H9 (cell line): Measurements from ENCODE around the gene PCLAF. TPM values are rescaled to one million over a fixed set of nuclear protein-coding genes. Genes with fewer than 3 reads are reported as not detected.

Source experiments
- DNase-seq: peaks from one replicate; pipeline ENCODE4 v3.0.0-alpha.2; 2017
- H2AFZ ChIP-seq: one replicate; pipeline ENCODE4 v1.6.1; 2013; ENCODE audit warnings: mild to moderate bottlenecking, low read length, control low read depth, moderate library complexity
- H2AK5ac ChIP-seq: 2 replicates; pipeline ENCODE4 v1.6.1; 2013; ENCODE audit warnings: low read length, control low read depth, mixed read lengths; ENCODE audit not compliant: insufficient read length
- H2BK120ac ChIP-seq: one replicate; pipeline ENCODE4 v1.6.1; 2013; ENCODE audit warnings: low read depth, mild to moderate bottlenecking, low read length, control low read depth, inconsistent platforms; ENCODE audit not compliant: poor library complexity, severe bottlenecking
- H2BK12ac ChIP-seq: 2 replicates; pipeline ENCODE4 v1.6.1; 2013; ENCODE audit warnings: low read length, control low read depth, mixed read lengths, low read depth; ENCODE audit not compliant: insufficient read length
- H2BK15ac ChIP-seq: 2 replicates; pipeline ENCODE4 v1.6.1; 2013; ENCODE audit warnings: low read depth, low read length, control low read depth
- H2BK20ac ChIP-seq: one replicate; pipeline ENCODE4 v1.6.1; 2013; ENCODE audit warnings: low read depth, mild to moderate bottlenecking, low read length, control low read depth, inconsistent platforms; ENCODE audit not compliant: poor library complexity, severe bottlenecking
- H2BK5ac ChIP-seq: 2 replicates; pipeline ENCODE4 v1.6.1; 2013; ENCODE audit warnings: low read length, control low read depth, mixed read lengths; ENCODE audit not compliant: insufficient read length
- H3K14ac ChIP-seq: 2 replicates; pipeline ENCODE4 v1.6.1; 2013; ENCODE audit warnings: low read length, control low read depth; ENCODE audit not compliant: insufficient read depth
- H3K18ac ChIP-seq: 2 replicates; pipeline ENCODE4 v1.6.1; 2013; ENCODE audit warnings: low read depth, mild to moderate bottlenecking, mixed read lengths, low read length, control low read depth; ENCODE audit not compliant: insufficient read length
- H3K23ac ChIP-seq: 2 replicates; pipeline ENCODE4 v1.6.1; 2013; ENCODE audit warnings: low read length, control low read depth, mixed read lengths, low read depth; ENCODE audit not compliant: insufficient read length
- H3K23me2 ChIP-seq: 2 replicates; pipeline ENCODE4 v1.6.1; 2013; ENCODE audit warnings: low read depth, mild to moderate bottlenecking, mixed read lengths, low read length, control low read depth; ENCODE audit not compliant: insufficient read length, poor library complexity, severe bottlenecking
- H3K27ac ChIP-seq: 2 replicates; pipeline ENCODE4 v1.5.1; 2013; ENCODE audit warnings: low read length, control low read depth, mixed read lengths, low read depth; ENCODE audit not compliant: insufficient read length
- H3K27me3 ChIP-seq: 2 replicates; pipeline ENCODE4 v1.6.1; 2013; ENCODE audit warnings: low read length, control low read depth, inconsistent platforms; ENCODE audit not compliant: insufficient read depth
- H3K4ac ChIP-seq: 2 replicates; pipeline ENCODE4 v1.6.1; 2013; ENCODE audit warnings: low read depth, mild to moderate bottlenecking, control low read depth, inconsistent platforms, low read length, moderate library complexity
- H3K4me1 ChIP-seq: 2 replicates; pipeline ENCODE4 v1.6.1; 2013; ENCODE audit warnings: low read length, control low read depth, inconsistent platforms; ENCODE audit not compliant: insufficient read depth
- H3K4me2 ChIP-seq: 2 replicates; pipeline ENCODE4 v1.6.1; 2013; ENCODE audit warnings: low read length, control low read depth, mixed read lengths; ENCODE audit not compliant: insufficient read length, insufficient read depth
- H3K56ac ChIP-seq: 2 replicates; pipeline ENCODE4 v1.6.1; 2013; ENCODE audit warnings: low read depth, mild to moderate bottlenecking, mixed read lengths, low read length, control low read depth; ENCODE audit not compliant: insufficient read length
- H3K79me1 ChIP-seq: 2 replicates; pipeline ENCODE4 v1.6.1; 2013; ENCODE audit warnings: low read depth, mild to moderate bottlenecking, moderate library complexity, low read length, control low read depth, inconsistent platforms; ENCODE audit not compliant: insufficient read depth, poor library complexity, severe bottlenecking
- H3K79me2 ChIP-seq: 2 replicates; pipeline ENCODE4 v1.6.1; 2013; ENCODE audit warnings: low read length, control low read depth, inconsistent platforms; ENCODE audit not compliant: insufficient read depth
- H3K9ac ChIP-seq: 2 replicates; pipeline ENCODE4 v1.6.1; 2013; ENCODE audit warnings: low read length, control low read depth, mixed read lengths; ENCODE audit not compliant: insufficient read length; ENCODE audit errors: extremely low read depth
- H3K9me3 ChIP-seq: one replicate; pipeline ENCODE4 v1.6.1; 2013; ENCODE audit warnings: low read depth, low read length, inconsistent platforms; ENCODE audit not compliant: control insufficient read depth
- H3T11ph ChIP-seq: one replicate; pipeline ENCODE4 v1.6.1; 2013; ENCODE audit warnings: mild to moderate bottlenecking, low read length, control low read depth, inconsistent platforms
- H4K20me1 ChIP-seq: one replicate; pipeline ENCODE4 v1.6.1; 2013; ENCODE audit not compliant: control insufficient read depth, insufficient read length, insufficient read depth
- H4K5ac ChIP-seq: 2 replicates; pipeline ENCODE4 v1.6.1; 2013; ENCODE audit warnings: low read depth, mild to moderate bottlenecking, mixed read lengths, low read length, control low read depth; ENCODE audit not compliant: insufficient read length
- H4K8ac ChIP-seq: replicated peaks from 2 replicates; pipeline ENCODE4 v1.6.1; 2013; ENCODE audit warnings: low read length, control low read depth, mixed read lengths, low read depth; ENCODE audit not compliant: insufficient read length
- H4K91ac ChIP-seq: 2 replicates; pipeline ENCODE4 v1.6.1; 2013; ENCODE audit warnings: low read depth, mild to moderate bottlenecking, moderate library complexity, mixed read lengths, low read length, control low read depth; ENCODE audit not compliant: insufficient read length
- H3K27ac Mint-ChIP-seq, 3 experiments: 2 replicates in 2 of 3; 3 replicates in 1 of 3; pipeline ENCODE4 v1.8.0; 2020 to 2021; ENCODE audit warnings: mixed read lengths in 3 of 3, mild to moderate bottlenecking in 1 of 3, moderate library complexity in 1 of 3
- H3K27me3 Mint-ChIP-seq: 2 replicates; pipeline ENCODE4 v1.8.0; 2021; ENCODE audit warnings: low read depth, mild to moderate bottlenecking, moderate library complexity, mixed read lengths
- H3K36me3 Mint-ChIP-seq, 3 experiments: 2 replicates in 2 of 3; 3 replicates in 1 of 3; pipeline ENCODE4 v1.8.0; 2020 to 2021; ENCODE audit warnings: low read depth in 3 of 3, mixed read lengths in 3 of 3; ENCODE audit not compliant: insufficient read depth in 1 of 3
- H3K4me1 Mint-ChIP-seq, 2 experiments: 2 replicates each; pipeline ENCODE4 v1.8.0; 2020; ENCODE audit warnings: mixed read lengths in 2 of 2
- H3K4me3 Mint-ChIP-seq, 2 experiments: 2 replicates in 1 of 2; 3 replicates in 1 of 2; pipeline ENCODE4 v1.8.0; 2020 to 2021; ENCODE audit warnings: mild to moderate bottlenecking in 2 of 2, mixed read lengths in 2 of 2, moderate library complexity in 1 of 2
- H3K9me3 Mint-ChIP-seq, 2 experiments: 2 replicates in 1 of 2; 3 replicates in 1 of 2; pipeline ENCODE4 v1.8.0; 2020; ENCODE audit warnings: mild to moderate bottlenecking in 2 of 2, mixed read lengths in 2 of 2, moderate library complexity in 1 of 2
- WGBS: extraction: QIAGEN DNeasy Blood & Tissue Kit; methylation state at CpG from one replicate; pipeline ENCODE4 v1.1.7; 2013; ENCODE audit warnings: missing lambda C conversion rate, low lambda C conversion rate, mixed read lengths; ENCODE audit not compliant: insufficient read length; ENCODE audit errors: extremely low coverage; 5-methylcytosine and 5-hydroxymethylcytosine counted together
- total RNA-seq: library from RNA; stranded (reverse); gene quantifications from 2 replicates; pipeline ENCODE4 v1.2.1, GENCODE V29; 2021
- TF ChIP-seq, protein P1 (sequence below): fragments of 200-600 bp; sonication (generic); conservative IDR thresholded peaks from 3 replicates; pipeline ENCODE4 v1.8.0; 2021; ENCODE audit warnings: antibody characterized with exemption, mild to moderate bottlenecking

The PCLAF gene
- total RNA-seq, 1 experiment from 2014 or later: 65.6 TPM

DNA sequence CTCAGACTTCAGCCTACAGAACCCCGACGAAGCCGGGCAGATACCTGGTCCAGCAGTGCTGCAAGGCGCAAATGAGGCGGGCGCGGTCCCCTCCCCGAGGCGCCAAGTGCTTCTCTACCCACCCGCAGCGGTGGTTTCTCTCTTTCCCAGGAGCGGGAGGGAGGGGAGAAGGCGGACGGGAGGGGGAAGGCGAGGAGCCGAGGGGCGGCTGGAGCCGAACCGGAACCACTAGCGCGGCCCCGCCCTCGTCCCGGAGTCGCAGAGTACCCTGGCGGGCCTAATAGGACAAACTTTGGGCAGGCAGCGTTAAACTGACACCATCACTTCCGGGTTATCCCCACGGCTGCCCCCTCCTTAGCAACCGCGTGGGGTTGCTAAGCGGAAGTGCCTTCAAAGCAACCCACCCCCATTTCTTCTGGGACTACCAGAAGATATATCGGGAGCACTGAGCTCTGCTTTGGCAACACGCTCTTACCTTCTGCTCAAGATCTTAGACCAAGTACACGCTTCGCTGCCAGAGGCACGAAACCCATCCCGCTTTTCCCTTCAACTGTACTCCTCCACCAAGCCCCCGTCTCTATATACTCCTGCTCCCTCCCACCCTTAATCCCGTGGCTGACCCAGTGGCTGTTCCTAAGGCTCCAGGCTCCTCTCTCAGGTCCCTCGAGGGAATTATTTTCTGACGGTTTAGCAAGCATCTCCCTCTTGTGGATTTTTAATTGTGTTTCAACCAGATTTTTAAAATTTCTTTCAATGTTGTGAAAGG lies 25.1 kb downstream of the PCLAF start, which contains the start of gene CSNK1G1:
CSNK1G1 (minus strand) TSS at position 230 of the 766 bp plus-strand sequence. CDS start 55,674 bp downstream, outside the sequence.
- H3K27ac Mint-ChIP-seq: peak within 1 kb of the TSS; percentile 98 to 99 (median 98)
- Histone ChIP-seq H3K23ac (no peak within 1 kb of the TSS), H3K56ac (no peak within 1 kb of the TSS), H4K91ac (no peak within 1 kb of the TSS), H2AK5ac (no peak within 1 kb of the TSS), H3K4me2 (peak within 1 kb of the TSS; percentile 98), H2AFZ (no peak within 1 kb of the TSS), H4K8ac (no peak within 1 kb of the TSS), H3K4ac (no peak within 1 kb of the TSS), H4K5ac (peak within 1 kb of the TSS; percentile 49), H2BK20ac (no peak within 1 kb of the TSS), H3K14ac (peak within 1 kb of the TSS; percentile 84; the same call in 1 of the 2 replicates), H2BK15ac (no peak within 1 kb of the TSS), H3T11ph (no peak within 1 kb of the TSS), H3K27ac (no peak within 1 kb of the TSS), H4K20me1 (no peaks in the 10 kb centered on the region), H3K27me3 (no peaks in the 10 kb centered on the region), H3K23me2 (peaks cover 5% of the 10 kb centered on the region), H2BK120ac (no peak within 1 kb of the TSS), H3K9ac (peak within 1 kb of the TSS; percentile 89), H2BK12ac (no peak within 1 kb of the TSS), H2BK5ac (peak within 1 kb of the TSS; percentile 37), H3K79me2 (peaks cover 2% of the 10 kb centered on the region; the same call in 1 of the 2 replicates), H3K4me1 (no peaks in the 10 kb centered on the region), H3K79me1 (peaks cover 4% of the 10 kb centered on the region), H3K18ac (peak within 1 kb of the TSS; percentile 43), H3K9me3 (no peaks in the 10 kb centered on the region)
- H3K36me3 Mint-ChIP-seq: peaks cover 2 to 5% (median 4%) of the 10 kb centered on the region in 3 experiments; a peak in 4 of 7 replicates
- H3K4me3 Mint-ChIP-seq: peak within 1 kb of the TSS; percentile 94 to 98
- H3K4me1 Mint-ChIP-seq: peaks cover 12% of the 10 kb centered on the region in 2 experiments
- no peaks in the 10 kb centered on the region for H3K27me3 Mint-ChIP-seq
- TF ChIP-seq, protein P1, sequence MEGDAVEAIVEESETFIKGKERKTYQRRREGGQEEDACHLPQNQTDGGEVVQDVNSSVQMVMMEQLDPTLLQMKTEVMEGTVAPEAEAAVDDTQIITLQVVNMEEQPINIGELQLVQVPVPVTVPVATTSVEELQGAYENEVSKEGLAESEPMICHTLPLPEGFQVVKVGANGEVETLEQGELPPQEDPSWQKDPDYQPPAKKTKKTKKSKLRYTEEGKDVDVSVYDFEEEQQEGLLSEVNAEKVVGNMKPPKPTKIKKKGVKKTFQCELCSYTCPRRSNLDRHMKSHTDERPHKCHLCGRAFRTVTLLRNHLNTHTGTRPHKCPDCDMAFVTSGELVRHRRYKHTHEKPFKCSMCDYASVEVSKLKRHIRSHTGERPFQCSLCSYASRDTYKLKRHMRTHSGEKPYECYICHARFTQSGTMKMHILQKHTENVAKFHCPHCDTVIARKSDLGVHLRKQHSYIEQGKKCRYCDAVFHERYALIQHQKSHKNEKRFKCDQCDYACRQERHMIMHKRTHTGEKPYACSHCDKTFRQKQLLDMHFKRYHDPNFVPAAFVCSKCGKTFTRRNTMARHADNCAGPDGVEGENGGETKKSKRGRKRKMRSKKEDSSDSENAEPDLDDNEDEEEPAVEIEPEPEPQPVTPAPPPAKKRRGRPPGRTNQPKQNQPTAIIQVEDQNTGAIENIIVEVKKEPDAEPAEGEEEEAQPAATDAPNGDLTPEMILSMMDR: peak; percentile 44; the same call in 2 of the 3 replicates
- no CpG with 5 or more reads among the region's 42 CpGs for WGBS
- H3K9me3 Mint-ChIP-seq: no peaks in the 10 kb centered on the region
- DNase-seq: peak; percentile 98
